GM18868 (cell line): ENCODE data around the gene LRRFIP1.
"Not testable (repeated sequence)": the region's sequence is repeated elsewhere in the genome, so short reads cannot be mapped to it uniquely, and the experiment has no call there.

Experiments used
- ATAC-seq: cut with Tn5 transposase; IDR thresholded peaks from one replicate; pipeline ENCODE4 v1.9.1; 2021; ENCODE audit warnings: mild to moderate bottlenecking, moderate library complexity; ENCODE audit not compliant: unreplicated experiment

LRRFIP1 gene

DNA sequence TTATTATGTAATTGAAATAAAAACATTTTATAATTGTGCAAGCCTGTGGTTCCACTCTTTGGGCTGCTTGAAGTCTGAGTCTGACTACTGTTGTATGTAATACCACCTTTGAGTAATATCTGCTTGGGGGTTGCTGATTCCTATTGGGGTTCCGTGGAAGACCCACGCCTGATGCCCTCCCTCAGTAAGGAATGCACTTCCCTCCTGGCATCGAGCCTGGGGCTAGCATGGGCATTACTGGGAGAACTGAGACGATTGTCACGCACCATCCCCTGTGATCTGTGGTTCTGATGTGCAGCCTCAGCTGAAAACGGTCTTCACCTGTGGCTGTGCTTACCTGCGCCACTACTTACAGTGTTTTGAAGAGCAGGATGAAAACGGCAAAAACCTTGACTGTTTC lies 138.5 kb downstream of the LRRFIP1 start:
- ATAC-seq = no peak

DNA sequence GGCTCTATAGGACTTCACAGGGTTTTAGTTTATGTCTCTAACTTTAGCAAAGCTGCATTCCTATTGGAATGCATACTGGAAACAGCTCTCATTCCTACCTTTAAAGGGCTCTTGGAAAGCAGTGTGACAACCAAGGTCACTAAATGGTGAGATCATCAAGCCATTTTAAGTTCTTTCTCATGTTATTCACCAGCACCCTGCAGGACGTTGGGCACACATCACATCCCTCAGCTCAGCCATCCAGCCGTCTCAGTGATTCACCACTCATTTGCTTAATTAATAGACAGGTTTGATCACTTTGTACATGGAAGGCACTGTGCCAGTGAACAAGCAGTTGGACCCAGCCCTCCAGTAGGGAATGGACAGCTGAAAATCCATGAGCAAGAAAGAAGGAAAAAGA lies 139.0 kb downstream of the LRRFIP1 start:
- ATAC-seq = no peak

DNA sequence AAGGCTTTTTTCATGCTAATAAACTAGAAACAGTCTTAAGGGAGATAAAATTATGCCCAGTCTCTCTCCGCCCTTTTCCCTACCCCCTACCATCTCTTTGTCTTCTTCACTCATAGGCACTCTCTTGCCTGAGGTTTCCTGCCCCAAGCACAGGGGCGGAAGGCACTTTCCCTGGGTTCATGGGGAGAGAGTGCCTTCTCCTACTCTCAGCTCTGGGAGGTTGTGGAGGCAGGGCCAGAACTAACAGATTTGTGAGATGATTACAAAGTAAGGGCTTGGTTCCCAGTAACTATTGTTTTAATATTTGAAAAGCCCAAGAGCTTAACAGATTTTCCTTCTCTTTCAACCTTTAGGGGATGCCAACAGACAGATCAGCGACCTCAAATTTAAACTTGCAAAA lies 145.1 kb downstream of the LRRFIP1 start:
- ATAC-seq = no peak

DNA sequence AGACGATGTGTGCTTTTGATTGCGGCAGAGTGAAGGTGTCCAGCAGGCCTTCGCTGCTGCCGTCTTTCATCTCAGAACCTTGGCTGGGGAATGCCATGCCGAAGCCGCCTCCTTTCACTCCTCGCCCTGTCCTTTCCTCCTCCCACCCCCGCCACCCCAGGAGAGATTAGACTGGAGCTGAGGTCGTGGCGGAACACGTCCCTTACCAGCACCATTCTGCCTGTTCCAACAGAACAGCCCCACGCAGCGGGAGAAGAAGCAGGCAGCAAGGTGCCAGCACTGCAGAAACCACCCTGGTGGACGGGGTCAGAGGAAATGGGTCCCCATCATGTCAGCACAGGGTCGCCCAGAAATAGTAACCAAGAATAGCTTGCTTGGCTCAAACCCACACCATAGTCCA lies 146.4 kb downstream of the LRRFIP1 start:
- ATAC-seq = no peak

DNA sequence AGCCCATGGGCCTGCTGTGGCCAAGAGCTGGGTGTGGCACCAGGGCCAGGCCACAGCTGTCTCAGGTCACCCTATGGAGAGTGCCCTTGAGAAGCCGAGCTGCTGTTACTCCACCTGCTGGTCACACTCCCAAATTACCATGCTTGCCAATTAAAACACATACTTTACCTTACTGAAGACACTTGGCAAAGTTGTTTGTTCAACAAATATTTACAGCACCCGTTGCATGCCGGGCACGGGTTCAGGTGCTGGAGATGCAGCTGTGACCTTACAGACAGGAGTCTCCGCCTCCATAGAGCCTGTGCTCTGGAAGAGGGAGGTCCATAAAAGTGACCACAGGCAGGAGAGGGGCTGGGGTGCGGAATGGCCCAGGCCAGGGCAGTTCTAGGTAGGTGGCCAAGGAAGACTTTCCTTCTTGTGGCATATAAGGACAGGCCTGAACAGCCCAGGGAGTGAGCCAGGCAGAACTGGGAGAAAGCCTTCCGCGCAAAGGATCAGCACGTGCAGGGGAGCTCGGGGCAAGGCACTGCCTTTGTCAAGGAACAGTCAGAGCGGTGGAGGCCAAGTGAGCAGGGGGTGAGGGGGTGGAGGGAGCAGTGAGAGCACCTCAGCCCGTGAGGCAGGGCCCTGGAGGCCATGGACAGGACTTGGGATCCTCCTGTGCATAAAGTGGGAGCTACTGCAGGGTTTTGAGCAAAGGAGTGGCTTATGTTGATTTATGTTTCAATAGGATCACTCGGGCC lies 147.6 kb downstream of the LRRFIP1 start:
- ATAC-seq = no peak

DNA sequence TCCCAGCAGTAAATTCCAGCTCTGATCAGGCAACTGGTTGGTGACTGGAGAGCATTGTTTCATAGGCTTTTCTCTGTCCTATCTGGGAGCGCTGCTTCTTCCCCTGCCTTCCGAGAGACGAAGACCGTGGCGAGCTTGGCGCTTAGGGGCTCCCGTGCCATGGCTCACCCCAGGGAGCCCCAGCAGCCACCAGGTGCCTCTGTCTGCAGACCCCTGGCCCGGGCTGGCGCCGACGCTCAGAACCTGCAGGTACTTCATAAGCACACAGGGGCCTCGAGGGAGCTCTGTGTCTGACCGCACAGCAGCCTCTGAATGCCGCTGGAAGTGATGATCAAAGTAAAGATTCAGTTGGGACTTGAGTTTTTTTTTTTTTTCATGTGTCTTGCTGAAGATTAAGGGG lies 152.1 kb downstream of the LRRFIP1 start:
- ATAC-seq = no peak

DNA sequence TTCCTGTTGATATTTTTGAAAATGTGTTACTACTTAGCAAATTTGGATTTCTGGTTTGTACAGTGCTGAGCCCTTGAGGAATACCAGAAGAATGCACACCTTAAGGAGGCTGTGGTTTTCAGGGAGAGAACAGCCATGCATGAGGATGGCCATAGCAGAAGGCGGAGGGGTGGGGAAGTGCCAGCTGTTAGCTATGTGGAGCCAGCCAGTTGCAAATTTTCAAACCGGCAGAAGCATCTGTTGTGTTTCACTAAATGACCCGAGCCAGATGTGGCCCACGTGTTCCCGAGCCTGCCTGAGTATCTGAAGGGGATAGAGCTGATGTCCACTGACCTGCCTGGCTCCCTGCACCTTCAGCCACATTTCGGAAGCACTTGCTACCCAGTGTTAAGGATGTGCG lies 154.8 kb downstream of the LRRFIP1 start:
- ATAC-seq = no peak

DNA sequence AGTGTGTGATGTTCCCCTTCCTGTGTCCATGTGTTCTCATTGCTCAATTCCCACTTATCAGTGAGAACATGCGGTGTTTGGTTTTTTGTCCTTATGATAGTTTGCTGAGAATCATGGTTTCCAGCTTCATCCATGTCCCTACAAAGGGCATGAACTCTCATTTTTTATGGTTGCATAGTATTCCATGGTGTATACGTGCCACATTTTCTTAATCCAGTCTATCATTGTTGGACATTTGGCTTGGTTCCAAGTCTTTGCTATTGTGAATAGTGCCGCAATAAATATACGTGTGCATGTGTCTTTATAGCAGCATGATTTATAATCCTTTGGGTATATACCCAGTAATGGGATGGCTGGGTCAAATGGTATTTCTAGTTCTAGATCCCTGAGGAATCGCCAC lies 156.3 kb downstream of the LRRFIP1 start:
- ATAC-seq = not testable (repeated sequence)

DNA sequence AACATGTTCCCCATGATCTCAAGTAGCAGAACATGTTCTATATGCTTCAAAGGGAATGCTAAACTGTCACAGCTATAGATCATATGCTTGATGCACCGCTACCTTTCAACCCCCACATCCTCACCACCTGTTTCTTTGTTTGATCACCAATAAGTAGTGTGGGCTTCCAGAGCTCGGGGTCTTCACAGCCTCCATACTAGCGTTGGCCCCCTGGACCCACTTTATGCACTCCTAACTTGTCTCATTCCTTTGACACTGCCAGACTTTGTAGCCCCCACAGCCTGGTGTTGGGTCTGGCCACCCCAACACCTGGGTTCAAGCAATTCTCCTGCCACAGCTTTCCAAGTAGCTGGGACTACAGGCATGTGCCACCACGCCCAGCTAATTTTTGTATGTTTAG lies 159.5 kb downstream of the LRRFIP1 start:
- no peak for ATAC-seq

DNA sequence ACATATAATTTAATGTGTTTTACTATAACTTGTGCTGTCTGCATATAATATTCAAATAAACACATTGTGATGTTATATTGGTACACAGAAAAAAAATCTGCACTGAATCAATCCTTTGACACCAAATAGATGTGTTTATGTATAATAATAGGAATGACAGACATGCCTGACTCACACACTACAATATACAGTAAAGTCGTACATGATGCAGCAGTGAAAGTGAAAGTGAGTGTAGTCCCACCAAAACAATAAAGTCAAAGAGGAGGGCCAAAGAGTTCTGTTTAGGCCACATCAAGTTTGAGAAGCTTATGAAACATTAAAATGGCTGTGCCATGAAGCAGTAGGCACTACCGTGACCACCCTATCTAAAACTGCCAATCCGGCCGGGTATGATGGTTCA lies 163.0 kb downstream of the LRRFIP1 start:
- no peak for ATAC-seq

DNA sequence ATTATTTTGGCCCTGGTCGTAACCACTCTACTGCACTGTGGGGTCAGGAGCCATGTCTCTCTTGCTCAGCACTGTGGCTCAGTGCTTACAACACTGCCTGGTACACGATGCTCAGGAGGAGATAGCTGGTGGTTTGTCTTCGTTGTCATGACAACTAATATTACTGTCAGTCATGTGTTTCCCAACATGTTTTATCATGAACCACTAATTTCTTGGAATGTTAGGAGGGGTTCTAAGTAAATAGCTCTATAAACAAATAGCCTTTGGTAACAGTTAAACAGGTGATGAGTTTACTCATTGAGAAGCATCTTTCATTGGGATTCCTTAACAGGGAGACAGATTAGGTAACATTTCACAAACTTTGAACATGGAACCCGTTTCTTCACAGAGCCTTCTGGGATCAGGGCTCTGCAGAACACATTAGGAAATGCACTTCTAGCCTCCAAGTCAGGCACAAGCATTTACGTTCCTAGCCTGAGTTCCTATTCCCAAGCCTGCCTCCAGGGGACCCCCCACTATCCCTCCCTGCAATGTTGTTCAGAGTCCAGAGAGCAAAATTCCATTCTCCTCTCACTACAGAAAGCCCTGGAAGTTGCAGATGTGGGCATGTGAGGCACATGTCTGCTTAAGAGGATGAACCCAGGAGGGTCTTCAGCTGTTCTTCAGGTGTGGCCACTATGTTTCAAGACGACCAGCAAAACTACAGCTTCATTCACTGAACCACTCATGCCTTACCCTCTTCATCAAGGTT lies 164.8 kb downstream of the LRRFIP1 start:
- no peak for ATAC-seq

DNA sequence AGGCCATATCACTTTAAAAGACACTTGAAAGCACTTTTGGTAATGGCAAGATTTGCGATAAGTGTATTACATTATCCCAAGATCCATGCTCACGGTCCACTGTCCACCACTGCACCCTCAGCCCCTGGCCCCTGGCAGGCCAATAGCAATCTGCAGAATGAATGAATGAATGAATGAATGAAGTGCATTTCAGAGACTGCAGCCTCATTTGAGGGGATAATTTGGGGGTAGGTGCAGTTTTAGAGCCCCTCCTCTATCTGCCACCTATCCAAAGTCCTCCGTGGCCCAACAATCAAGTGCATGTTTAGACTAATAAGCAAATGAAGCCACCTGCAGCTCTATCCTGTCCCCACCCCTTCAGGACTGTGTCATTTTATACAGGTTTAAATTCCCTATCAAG lies 169.9 kb downstream of the LRRFIP1 start:
- no peak for ATAC-seq

DNA sequence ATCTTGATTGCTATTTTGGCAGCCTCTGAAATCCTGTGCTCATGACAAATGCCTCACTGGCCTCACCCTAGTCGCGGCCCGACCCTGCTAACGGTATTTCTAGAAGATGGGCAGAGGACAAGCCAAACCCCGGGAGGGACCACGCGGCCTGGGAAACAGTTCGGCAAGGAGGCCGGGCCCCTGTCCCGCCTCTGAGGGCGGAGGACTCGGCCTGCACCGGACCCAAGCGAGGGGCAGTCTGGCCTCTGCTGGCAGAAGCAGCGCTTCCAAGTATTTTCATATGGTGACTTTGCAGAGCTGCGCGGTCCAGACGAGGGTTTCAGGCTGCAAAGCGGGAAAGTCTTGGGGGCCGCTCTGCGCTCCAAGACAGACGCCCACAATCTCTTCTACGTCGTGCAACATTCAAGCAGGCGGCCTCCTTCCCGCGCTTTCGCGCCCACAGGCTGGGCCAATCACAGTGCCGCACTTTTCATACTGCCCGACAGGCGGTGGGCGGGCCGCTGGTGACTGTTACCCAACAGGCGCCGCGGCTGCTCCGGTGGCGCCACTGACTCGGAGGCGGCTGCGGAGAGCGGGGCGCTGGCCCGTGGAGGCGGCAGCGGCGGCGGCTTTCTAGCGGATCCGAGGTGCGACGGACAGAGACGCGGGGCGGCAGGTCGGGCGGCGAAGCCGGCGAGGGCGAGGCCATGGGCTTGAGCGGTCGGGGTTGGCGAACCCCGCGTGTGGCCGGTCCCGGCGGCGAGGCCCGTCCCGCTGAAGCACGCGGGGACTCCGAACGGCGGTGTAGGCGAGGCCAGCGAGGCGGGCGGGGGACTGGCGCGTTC lies 171.1 kb downstream of the LRRFIP1 start, which contains the start of gene RBM44:
Gene RBM44, plus strand, starts transcription at position 544 of the 824 bp plus-strand sequence. CDS start 14,831 bp downstream, outside the sequence.
- ATAC-seq = no peak

DNA sequence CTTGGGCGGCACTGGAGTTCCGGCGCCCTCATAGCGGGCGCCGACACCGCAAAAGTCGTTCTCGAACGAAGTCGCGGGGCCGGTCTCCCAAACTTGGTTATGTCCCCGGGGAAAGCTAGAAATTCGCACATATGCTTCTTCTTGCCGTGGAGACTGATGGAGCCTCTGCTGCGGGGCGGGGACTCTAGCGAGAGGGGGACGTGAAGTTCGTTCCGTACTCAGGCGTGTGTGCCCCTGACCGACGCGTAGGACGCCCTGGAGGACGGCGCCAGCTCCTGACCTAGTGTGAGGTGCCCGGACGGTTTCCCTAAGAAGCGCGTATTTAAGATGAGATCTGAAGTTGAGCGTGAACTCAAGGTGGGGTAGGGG lies 171.7 kb downstream of the LRRFIP1 start:
- no peak for ATAC-seq

DNA sequence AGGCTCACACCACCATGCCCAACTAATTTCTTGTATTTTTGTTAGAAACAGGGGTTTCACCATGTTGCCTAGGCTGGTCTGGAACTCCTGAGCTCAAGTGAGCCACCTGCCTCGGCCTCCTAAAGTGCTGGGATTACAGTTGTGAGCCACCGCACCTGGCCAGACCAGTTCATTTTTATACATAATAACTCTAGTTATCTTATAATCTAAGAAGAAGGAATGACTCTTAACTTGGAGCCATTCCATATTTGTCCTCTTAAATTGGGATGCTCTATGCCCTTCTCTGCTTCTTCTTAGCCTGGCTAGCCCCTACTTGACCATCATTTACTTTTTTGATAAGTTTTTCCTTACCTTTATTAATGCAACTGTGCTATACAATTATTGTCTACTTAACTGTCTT lies 174.1 kb downstream of the LRRFIP1 start:
- no peak for ATAC-seq

DNA sequence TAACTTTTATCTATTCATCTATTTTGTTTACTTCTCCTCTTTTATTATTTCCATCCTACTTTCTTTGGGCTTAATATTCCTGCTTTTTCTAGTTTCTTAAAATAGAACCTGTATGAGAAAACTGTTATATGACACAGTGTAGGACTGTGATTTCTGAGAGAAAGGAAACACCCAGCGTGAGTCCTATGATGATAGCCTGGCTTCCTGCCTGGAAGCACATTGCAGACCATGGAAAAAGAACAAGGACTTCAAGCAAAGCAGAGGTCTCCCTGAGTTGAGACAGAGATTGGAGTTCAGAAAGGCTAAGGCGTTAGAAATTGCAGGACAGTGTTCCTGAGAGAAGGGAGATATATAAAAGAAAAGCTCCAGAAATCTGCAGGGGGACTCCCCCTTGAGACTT lies 178.9 kb downstream of the LRRFIP1 start:
- no peak for ATAC-seq

DNA sequence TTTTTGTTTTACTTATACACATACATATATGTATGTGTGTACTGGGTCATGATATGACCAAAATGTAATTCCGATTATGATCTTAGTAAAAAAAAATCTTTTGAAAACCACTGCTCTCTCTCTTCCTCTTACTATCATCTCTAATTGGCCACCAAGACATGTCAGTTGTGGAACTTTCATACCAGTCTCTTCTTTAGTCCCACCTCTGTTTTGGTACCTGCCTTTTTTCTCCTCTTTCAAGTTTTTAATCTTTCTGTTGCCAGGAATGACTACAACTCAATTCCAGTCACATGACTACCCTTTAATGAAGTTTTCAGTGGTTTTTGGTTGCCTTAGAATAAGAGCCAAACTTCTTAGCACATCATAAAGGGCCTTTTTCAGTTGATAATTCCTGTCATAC lies 188.2 kb downstream of the LRRFIP1 start:
- ATAC-seq = no peak

DNA sequence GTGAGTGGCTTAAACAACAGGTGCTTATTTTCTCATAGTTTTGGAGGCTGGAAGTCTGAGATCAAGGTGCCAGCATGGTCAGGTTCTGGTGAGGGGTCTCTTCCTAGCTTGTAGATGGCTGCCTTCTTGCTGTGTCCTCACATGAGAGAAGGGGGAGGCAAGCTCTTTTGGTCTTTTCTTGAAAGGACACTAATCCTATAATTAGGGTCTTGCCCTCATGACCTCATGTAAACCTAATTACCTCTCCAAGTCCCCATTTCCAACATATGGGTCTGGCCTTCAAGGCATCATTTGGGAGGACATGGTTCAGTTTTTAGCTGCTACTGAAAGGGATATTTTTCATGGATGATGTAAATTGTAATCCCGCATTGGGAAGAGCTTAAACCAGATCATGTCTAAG lies 189.1 kb downstream of the LRRFIP1 start:
- no peak for ATAC-seq

DNA sequence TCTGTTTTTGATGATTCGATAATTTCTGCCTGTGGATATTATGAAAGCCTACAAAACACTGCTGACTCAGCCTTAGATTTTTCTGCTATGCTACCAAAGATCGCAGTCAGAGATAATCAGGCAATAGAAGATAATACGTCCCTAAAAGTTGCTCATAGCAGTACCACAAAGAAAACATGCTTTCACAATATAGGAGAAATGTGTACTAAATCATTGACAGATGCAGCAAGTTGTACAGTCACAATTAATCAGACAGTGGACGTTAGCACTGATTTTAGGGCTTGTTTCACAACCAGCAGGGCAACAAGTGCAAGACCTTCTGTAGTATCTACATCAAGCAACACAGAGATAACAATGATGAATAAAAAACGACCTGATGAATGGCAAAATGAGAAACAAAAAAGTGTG lies 190.7 kb downstream of the LRRFIP1 start:
- no peak for ATAC-seq

DNA sequence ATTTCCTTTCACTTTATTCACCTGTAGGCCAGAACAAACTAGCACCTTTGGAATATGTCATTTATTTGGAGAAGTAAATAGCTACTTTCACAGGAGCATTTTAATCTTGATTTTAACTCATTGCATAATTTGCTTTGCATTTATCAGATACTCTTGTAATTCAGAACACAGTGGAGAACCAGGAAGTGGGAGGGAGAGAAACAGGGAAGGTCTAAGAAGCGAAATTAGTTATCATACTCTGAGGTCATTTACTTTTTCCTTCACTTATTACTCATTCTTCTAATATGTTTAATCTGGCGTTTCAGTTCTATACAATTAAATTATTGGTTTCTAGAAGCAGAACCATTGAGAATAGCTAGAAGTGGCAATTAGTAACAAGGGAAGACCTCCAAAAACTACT lies 191.8 kb downstream of the LRRFIP1 start:
- ATAC-seq = no peak

DNA sequence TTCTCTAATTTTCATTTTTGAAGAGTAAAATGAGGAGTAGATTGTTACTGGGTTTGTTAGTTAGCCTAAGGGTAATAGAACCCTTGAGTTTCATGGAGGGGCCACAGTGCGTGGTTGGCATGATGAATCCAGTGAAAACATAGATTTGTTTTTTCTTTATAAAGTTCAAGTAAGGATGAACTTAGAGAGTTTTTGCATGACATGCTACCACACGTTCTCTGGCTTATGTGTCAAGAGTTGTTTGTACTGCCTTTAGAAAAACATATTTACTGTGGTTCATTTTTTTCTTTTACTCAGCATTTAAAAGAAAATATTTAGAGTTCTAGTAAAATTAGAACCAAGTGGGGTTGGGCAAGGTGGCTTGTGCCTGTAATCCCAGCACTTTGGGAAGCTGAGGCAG lies 193.0 kb downstream of the LRRFIP1 start:
- ATAC-seq = no peak

DNA sequence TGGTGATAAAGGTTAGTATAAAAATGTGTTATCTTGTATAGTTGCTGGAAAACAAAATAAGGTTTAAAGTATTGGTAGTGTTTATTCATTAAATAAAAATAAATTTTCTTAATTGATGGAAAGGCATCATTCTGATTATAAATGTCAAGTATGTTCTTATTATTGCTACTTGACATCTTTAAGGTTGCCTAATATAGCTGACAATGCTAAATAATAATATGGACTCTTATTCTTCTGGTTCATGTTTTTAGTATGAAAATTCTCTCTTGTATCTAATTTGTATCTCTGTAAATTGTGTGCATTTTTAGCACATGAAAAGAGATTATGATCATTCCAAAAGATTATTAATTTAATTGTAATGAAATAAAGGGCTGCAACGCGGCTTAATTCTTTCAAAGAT lies 196.2 kb downstream of the LRRFIP1 start:
- no peak for ATAC-seq
